ES-I3 (cell line): ENCODE data around the gene CDH11.

Experiments used
- H3K36me3 ChIP-seq: 2 replicates; pipeline ENCODE4 v1.6.1; 2013; ENCODE audit warnings: mild to moderate bottlenecking, low read length, control low read depth, moderate library complexity; ENCODE audit not compliant: insufficient read depth
- H3K4me1 ChIP-seq: 2 replicates; pipeline ENCODE4 v1.6.1; 2013; ENCODE audit warnings: mild to moderate bottlenecking, control low read depth, low read length; ENCODE audit not compliant: insufficient read depth
- H3K9ac ChIP-seq: 2 replicates; pipeline ENCODE4 v1.6.1; 2013; ENCODE audit warnings: low read depth, mild to moderate bottlenecking, low read length, moderate library complexity
- H3K9me3 ChIP-seq: 2 replicates; pipeline ENCODE4 v1.6.1; 2013; ENCODE audit warnings: mild to moderate bottlenecking, low read length, moderate library complexity; ENCODE audit not compliant: control insufficient read depth, insufficient read depth

CDH11 gene

DNA sequence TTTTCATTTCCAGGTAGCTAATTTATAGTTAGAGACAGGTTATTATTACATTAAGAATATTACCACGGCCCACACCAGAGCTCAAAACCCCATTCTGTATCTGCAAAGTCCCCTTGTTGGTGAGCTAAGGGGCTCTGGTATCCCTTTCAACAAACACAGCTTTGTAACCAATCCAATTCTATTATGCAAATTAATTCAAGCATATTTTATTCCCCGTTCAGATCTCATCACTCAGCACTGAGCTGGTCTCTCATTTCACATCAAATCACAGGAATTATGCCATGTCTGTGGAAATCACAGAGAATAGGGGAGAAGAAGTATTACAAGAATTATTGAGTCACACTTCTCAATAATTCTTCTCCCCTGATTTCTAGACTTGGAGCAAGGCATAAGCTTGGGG, 111.7 kb downstream of the CDH11 start:
- H3K9me3 ChIP-seq: no peaks in the 10 kb centered on the region
- no peaks in the 10 kb centered on the region for H3K36me3 ChIP-seq
- no peaks in the 10 kb centered on the region for H3K4me1 ChIP-seq
- no peak overlapping the region for H3K9ac ChIP-seq

DNA sequence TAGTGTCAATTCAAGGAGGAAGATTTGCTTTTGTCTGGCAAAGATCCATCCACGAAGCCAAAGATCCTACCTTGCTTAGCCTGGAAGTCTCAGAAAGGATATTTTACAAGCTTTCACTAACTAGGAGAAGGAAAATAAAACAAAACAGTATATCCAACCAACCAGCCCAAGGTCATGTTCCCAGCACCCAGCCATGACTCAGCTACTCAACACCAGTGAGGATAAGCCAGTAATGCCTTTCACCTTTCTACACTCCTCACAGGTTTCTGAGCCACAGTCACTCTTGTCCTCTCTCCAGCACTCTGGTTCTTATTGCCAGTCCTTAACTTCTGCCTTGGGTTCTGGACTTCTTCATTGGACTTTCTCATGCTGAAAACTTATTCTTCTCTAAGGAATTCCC, 116.2 kb downstream of the CDH11 start:
- H3K9ac ChIP-seq: no peak overlapping the region
- H3K4me1 ChIP-seq: peaks cover 5% of the 10 kb centered on the region; the same call in 1 of the 2 replicates
- no peaks in the 10 kb centered on the region for H3K9me3 ChIP-seq
- no peaks in the 10 kb centered on the region for H3K36me3 ChIP-seq

DNA sequence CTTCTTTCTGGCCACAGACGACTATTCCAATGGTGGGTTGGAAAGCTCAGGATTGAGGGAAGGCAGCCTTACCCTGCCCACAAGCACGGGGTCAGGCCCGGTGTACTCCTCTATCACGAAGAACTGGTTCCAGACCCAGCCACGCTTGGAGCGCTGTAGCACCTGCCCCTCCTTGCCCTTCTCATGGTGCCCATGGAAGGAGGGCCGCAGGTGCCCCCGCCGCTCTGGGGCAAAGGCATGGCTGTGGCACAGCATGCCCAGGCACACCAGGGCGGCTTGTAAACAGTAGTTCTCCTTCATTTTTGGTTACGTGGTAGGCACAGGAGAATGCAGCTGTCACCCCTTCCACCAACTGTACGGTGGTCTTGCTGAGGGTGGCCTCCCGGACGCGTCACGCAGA, 117.3 kb downstream of the CDH11 start:
- H3K36me3 ChIP-seq: no peaks in the 10 kb centered on the region
- peaks cover 5% of the 10 kb centered on the region; the same call in 1 of the 2 replicates for H3K4me1 ChIP-seq
- no peak overlapping the region for H3K9ac ChIP-seq
- no peaks in the 10 kb centered on the region for H3K9me3 ChIP-seq

DNA sequence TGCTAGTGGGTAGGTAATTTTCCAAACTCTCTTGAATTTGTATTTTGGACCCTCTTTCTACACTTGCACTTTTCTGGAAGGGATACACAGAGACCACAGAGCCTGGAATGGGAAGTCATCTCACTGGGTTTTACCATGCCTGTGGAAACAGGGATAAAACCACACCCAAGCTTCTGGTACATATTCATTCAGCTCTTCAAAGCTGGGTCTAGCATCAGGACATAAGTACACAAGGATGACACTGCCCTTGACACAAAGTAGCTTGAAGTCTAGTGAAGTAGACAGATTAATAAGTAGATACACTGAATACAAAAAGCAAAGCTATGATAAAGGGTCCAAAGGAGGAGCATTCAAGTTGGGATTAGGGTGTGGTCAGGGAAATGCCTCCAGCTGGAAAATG, 118.2 kb downstream of the CDH11 start:
- H3K36me3 ChIP-seq: no peaks in the 10 kb centered on the region
- H3K9me3 ChIP-seq: no peaks in the 10 kb centered on the region
- no peak overlapping the region for H3K9ac ChIP-seq
- peaks cover 5% of the 10 kb centered on the region; the same call in 1 of the 2 replicates for H3K4me1 ChIP-seq

DNA sequence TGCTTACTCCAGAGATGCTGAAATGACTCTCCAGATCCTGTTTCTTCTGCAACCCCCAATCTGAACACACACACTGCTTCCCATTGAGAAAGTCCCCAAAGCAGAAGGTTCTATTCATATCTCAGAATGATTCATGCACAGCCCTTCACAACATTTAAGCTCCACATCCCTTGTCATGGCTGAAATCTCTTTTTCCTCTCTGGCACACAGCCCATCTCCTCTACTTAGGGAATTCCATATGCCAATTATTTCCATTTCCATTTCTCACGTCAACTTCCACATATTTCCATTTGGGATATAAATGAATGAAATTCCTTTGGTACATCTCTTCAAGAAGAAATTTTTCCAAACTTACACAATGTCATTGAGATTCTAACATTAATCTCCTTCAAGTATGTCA, 119.6 kb downstream of the CDH11 start:
- Histone ChIP-seq H3K9me3 (no peaks in the 10 kb centered on the region), H3K4me1 (peaks cover 5% of the 10 kb centered on the region; the same call in 1 of the 2 replicates), H3K36me3 (no peaks in the 10 kb centered on the region), H3K9ac (no peak overlapping the region)

DNA sequence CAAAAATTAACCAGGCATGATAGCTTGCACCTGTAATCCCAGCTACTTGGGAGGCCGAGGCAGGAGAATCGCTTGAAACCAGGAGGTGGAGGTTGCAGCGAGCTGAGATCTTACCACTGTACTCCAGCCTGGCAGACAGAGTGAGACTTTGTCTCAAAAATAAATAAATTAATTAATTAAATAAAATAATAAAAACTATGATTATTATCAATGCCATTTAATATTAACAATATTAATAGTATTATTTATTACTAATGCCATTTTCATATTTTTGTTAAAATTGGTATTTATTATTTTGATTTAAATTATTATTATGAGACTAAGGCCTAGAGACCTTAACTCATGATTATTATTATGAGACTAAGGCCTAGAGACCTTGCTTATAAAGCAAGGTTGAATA, 121.2 kb downstream of the CDH11 start:
- H3K36me3 ChIP-seq: no peaks in the 10 kb centered on the region
- H3K9ac ChIP-seq: no peak overlapping the region
- peaks cover 5% of the 10 kb centered on the region; the same call in 1 of the 2 replicates for H3K4me1 ChIP-seq
- no peaks in the 10 kb centered on the region for H3K9me3 ChIP-seq

DNA sequence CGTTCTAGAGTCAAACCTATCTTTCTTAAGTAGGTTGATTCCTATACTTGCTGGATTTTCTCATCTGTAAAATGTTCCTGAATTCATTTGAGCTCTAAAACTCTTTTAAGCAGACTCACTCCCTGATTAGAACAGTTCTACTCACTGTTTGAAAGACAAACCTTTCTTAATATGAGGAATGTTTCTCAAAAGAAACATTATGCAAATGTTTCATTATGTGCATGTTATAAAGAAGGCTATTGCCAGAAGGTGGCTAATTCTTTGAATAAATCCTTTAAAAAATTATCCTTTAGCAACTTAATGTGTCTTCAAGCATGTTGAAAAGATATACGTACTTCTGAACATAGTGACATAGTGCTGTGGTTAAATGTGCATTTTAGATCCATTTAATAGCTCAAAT, 124.1 kb downstream of the CDH11 start:
- Histone ChIP-seq H3K36me3 (no peaks in the 10 kb centered on the region), H3K9me3 (no peaks in the 10 kb centered on the region), H3K9ac (no peak overlapping the region), H3K4me1 (peaks cover 5% of the 10 kb centered on the region; the same call in 1 of the 2 replicates)

DNA sequence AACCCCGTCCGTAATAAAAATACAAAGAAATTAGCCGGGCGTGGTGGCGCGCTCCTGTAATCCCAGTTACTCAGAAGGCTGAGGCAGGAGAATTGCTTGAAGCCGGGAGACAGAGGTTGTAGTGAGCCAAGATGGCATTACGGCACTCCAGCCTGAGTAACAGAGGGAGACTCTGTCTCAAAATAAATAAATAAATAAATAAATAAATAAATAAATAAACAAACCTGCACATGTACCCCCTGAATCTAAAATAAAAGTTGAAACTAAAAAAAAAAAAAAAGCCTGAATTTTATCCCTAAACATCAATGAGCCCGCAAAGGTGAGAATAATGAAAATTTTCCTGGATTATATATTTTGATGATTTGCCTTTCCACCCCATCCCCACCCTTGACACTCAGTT, 124.7 kb downstream of the CDH11 start:
- Histone ChIP-seq H3K36me3 (no peaks in the 10 kb centered on the region), H3K4me1 (peaks cover 4% of the 10 kb centered on the region; the same call in 1 of the 2 replicates), H3K9ac (no peak overlapping the region), H3K9me3 (no peaks in the 10 kb centered on the region)

DNA sequence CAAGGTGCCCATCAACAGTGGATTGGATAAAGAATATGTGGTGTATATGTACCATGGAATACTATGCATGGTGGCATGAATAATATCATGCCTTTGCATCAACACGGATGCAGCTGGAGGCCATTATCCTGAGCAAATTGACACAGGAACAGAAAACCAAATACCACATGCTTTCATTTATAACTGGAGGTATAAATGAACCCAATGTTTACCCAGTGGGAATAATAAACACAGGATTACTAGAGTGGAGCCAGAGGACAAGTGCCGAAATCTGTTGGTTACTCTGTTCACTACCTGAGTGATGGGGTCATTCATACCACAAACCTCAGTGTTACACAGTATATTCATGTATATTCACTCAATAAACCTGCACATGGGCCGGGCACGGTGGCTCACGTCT, 125.2 kb downstream of the CDH11 start:
- H3K9me3 ChIP-seq: no peaks in the 10 kb centered on the region
- no peaks in the 10 kb centered on the region for H3K4me1 ChIP-seq
- H3K36me3 ChIP-seq: no peaks in the 10 kb centered on the region
- H3K9ac ChIP-seq: no peak overlapping the region

DNA sequence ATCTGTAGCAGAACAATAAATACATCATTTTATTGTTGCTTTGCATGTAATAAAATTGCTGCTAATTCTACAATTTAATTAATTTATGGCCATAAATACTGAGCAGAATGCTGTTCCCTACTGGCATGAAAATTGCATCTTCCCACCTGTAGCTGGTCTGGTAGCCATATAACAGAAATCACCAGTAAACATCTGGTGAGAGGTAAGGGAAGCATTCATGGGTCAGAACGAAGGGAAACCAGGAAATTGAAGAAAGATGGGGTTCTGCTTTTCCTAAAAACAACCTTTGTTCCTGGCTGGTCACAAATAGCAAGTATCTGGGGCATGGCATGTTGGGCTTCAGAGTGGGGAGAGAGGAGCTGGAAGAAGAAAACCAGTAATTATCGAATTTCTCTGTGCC, 128.4 kb downstream of the CDH11 start:
- Histone ChIP-seq H3K9ac (no peak overlapping the region), H3K36me3 (no peaks in the 10 kb centered on the region; the same call in 1 of the 2 replicates)

DNA sequence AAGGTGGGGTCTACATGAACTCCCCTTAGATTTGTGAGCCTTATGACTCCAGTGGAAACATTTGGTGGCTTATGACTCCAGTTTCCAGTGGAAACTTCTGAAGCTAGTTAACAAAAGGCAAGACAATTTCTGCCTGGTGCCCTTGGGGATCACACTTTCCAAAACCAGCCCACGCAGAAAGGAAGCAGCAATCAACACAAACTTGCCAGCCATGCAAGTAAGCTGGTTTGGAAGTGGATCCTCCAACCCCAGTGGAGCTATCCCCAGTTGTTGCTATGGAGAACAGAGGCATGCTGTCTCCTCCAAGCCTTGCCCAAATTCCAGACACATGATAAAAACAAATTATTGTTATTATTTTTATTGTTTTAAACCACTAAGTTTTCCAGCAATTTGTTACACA, 130.9 kb downstream of the CDH11 start:
- H3K36me3 ChIP-seq: no peaks in the 10 kb centered on the region; the same call in 1 of the 2 replicates
- no peaks in the 10 kb centered on the region for H3K4me1 ChIP-seq
- no peak overlapping the region for H3K9ac ChIP-seq
- no peaks in the 10 kb centered on the region for H3K9me3 ChIP-seq

More for the DNA sequence above, 128.4 kb downstream of the CDH11 start:
- Histone ChIP-seq H3K4me1 (no peaks in the 10 kb centered on the region), H3K9me3 (no peaks in the 10 kb centered on the region)

DNA sequence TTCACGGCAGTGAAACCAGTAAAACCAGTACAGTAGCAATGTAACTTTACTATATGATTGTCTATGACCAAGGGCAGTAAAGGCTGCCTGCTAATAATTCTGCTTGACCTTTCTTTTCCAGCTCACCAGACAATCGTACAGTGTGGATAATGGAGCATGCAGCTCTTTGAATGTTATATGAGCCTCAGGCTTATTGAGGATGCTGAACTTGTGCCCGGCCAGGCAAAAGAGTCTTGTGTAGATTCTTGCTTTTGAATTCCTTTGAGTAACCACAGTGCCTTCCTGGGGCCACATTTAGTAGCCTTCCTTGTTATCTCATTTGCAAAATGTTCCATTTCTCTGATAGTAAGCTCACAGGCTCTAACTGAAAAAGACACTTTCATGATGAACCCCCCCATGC, 131.8 kb downstream of the CDH11 start:
- no peaks in the 10 kb centered on the region for H3K9me3 ChIP-seq
- no peak overlapping the region for H3K9ac ChIP-seq
- no peaks in the 10 kb centered on the region; the same call in 1 of the 2 replicates for H3K36me3 ChIP-seq
- H3K4me1 ChIP-seq: no peaks in the 10 kb centered on the region

DNA sequence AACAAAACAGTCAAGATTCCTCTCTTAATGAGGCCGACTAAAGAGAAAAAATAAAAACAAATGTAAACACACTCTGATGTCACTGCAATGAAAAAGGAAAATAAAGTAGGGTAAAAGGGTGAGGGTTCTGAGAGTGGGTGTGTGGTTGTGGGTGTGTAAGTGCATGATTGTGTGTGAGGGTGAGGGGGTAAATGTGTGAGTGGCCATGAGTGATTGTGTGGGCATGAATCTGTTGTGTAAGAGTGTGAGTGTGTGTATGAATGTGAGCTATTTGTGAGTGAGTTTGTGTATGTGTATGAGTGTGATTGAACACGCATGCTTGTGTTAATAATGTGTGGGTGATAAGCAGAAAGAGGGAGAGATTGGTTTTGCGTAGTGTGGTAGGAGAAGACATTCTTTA, 132.8 kb downstream of the CDH11 start:
- H3K9me3 ChIP-seq: no peaks in the 10 kb centered on the region
- H3K36me3 ChIP-seq: no peaks in the 10 kb centered on the region; the same call in 1 of the 2 replicates
- H3K4me1 ChIP-seq: no peaks in the 10 kb centered on the region
- no peak overlapping the region for H3K9ac ChIP-seq

DNA sequence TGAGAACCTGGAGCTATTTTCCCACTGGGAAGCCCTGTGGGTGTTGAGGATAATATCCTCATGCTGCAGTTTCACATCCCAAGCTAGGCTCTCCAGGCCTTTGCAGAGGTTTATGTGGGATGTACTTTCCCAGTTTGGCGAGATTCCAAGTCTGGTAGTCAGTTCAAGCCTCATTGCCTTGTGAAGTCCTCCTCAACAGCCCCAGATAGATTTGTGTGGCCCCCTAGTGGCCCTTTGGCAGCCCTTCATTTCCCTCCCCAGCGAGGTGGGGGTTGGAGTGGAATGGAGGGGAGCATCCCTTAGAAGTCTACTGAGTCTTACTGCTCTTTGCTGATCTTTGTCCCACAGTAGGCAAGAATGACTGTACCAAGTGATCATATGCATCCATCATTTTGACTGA, 137.9 kb downstream of the CDH11 start:
- Histone ChIP-seq H3K4me1 (no peaks in the 10 kb centered on the region), H3K9me3 (no peaks in the 10 kb centered on the region), H3K36me3 (no peaks in the 10 kb centered on the region; the same call in 1 of the 2 replicates), H3K9ac (no peak overlapping the region)

DNA sequence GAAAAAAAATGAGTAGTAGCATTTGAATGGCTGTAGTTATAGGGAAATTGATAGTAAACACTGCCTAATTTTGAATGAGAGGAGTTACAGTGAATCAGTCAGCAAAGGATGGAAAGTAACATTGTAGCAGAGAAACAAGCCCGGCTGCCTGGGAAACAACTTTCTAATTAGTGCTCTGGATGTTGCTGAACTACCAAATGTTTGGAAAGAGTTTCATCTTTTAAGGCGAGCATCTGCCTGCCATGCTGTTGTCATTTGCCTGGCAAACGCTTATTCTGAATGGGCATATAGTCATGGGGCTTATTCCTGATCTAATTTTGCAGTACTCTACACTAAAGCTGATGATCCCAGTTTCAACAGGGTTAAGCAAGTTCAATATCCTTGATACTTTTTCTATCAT, 138.6 kb downstream of the CDH11 start:
- Histone ChIP-seq H3K36me3 (no peaks in the 10 kb centered on the region), H3K9ac (no peak overlapping the region), H3K9me3 (no peaks in the 10 kb centered on the region), H3K4me1 (no peaks in the 10 kb centered on the region)

DNA sequence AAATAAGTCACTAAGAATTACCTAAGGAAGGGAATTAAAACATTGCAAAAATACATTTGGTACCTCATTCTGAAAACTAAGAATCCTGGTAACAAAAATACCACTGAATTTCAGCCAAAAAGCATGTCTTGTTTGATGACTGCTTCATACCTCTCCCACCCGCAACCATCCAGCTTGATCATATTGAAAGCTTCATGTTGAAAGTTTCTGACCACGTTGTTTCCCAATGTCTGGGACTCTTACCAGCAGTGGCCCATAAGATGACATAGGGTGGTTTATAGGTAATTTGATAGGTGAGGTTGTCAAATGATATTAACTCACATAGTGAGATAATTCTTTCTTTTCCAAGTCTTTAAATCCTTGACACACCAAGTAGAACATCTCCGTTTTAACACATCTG, 139.3 kb downstream of the CDH11 start:
- Histone ChIP-seq H3K36me3 (no peaks in the 10 kb centered on the region), H3K9ac (no peak overlapping the region), H3K9me3 (no peaks in the 10 kb centered on the region)

More for the DNA sequence above, 139.3 kb downstream of the CDH11 start:
- H3K4me1 ChIP-seq: no peaks in the 10 kb centered on the region
